Breast epithelium (tissue), 4 donors: ENCODE data around the gene DOCK10. TPM values are rescaled to one million over a fixed set of nuclear protein-coding genes. Genes with fewer than 3 reads are reported as not detected.
"Not testable (repeated sequence)": the region's sequence is repeated elsewhere in the genome, so short reads cannot be mapped to it uniquely, and the experiment has no call there.

Source experiments
- DNase-seq, 2 donors: peaks; one replicate each; pipeline ENCODE4 v3.0.0-alpha.2; 2019; ENCODE audit warnings: low spot score in 2 of 2
- H3K27ac ChIP-seq, 2 donors: fragments of 200-600 bp; sonication (generic) in 1 of 2; one replicate each; pipeline ENCODE4 v1.5.1; 2016 to 2019; ENCODE audit warnings: mild to moderate bottlenecking in 1 of 2
- H3K27me3 ChIP-seq, 2 donors: fragments of 200-600 bp; sonication (generic) in 1 of 2; one replicate each; pipeline versions ENCODE4 v1.5.1 to v1.6.0; 2017 to 2019; ENCODE audit warnings: control low read depth in 1 of 2, mild to moderate bottlenecking in 1 of 2
- H3K36me3 ChIP-seq: fragments of 200-600 bp; one replicate; pipeline ENCODE4 v1.5.1; 2019
- H3K4me1 ChIP-seq, 2 donors: fragments of 200-600 bp; sonication (generic); one replicate each; pipeline ENCODE4 v1.5.1; 2016 to 2019; ENCODE audit warnings: control low read depth in 1 of 2
- H3K4me3 ChIP-seq, 3 donors: fragments of 200-600 bp; sonication (generic); 1 replicate in 2 of 3; 2 replicates in 1 of 3; pipeline ENCODE4 v1.5.1; 2016 to 2019; ENCODE audit warnings: mild to moderate bottlenecking in 3 of 3, moderate library complexity in 2 of 3
- H3K9me3 ChIP-seq, 2 donors: fragments of 200-600 bp; sonication (generic) in 1 of 2; one replicate each; pipeline ENCODE4 v1.5.1; 2016 to 2019; ENCODE audit warnings: control low read depth in 1 of 2
- POLR2A ChIP-seq: fragments of 450-650 bp; IDR thresholded peaks from one replicate; pipeline ENCODE4 v1.6.1; 2016; ENCODE audit warnings: antibody characterized with exemption, mild to moderate bottlenecking, moderate library complexity
- POLR2AphosphoS5 ChIP-seq, 3 donors: sonication (generic); formaldehyde crosslinking; IDR thresholded peaks; one replicate each; pipeline ENCODE4 v1.6.1; 2017; ENCODE audit warnings: antibody characterized with exemption in 3 of 3
- intact Hi-C: fragments of 100-400 bp; cut with DNase I; formaldehyde crosslinking; loops from one replicate; pipeline ENCODE4 v1.15.1; 2023; ENCODE audit warnings: low total_unique reads
- total RNA-seq, 3 donors: library from RNA; depleted of rRNA; stranded (reverse); fragments of >200 nt; gene quantifications; one replicate each; pipeline ENCODE4 v1.1.0, GENCODE V29; 2016
- TF ChIP-seq, protein P1 (sequence below), 3 donors: fragments of 450-650 bp; IDR thresholded peaks; one replicate each; pipeline ENCODE4 v1.5.1; 2016 to 2017; ENCODE audit warnings: antibody characterized with exemption in 3 of 3, mild to moderate bottlenecking in 3 of 3, moderate library complexity in 3 of 3

The DOCK10 gene
- total RNA-seq, 3 donors from 2014 or later: 13.8 to 23.9 (median 15.4) TPM

DNA sequence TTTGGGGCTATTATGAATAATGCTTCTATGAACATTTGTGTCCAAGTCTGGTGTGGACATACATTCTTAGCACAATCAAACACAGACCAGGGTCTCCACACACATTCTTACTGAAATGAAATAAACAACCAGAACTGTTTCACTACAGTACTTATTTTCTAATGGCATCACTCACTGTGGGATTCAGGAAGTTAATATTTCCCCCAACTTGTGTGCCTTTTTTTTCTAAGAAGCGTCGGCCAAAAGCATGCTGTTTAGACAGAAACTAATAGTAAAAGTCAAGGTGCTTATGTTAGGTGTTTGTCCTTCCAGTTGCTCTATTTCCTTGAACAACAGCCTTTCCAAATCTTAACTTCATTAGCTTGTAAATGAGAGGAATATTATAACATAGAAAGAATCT, 117.6 kb downstream of the DOCK10 start:
- intact Hi-C loops: loop anchor here (5.0 kb wide), 1 partner anchor 318 kb away; no protein-coding TSS in a partner anchor
- TF ChIP-seq, protein P1, sequence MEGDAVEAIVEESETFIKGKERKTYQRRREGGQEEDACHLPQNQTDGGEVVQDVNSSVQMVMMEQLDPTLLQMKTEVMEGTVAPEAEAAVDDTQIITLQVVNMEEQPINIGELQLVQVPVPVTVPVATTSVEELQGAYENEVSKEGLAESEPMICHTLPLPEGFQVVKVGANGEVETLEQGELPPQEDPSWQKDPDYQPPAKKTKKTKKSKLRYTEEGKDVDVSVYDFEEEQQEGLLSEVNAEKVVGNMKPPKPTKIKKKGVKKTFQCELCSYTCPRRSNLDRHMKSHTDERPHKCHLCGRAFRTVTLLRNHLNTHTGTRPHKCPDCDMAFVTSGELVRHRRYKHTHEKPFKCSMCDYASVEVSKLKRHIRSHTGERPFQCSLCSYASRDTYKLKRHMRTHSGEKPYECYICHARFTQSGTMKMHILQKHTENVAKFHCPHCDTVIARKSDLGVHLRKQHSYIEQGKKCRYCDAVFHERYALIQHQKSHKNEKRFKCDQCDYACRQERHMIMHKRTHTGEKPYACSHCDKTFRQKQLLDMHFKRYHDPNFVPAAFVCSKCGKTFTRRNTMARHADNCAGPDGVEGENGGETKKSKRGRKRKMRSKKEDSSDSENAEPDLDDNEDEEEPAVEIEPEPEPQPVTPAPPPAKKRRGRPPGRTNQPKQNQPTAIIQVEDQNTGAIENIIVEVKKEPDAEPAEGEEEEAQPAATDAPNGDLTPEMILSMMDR (IDR thresholded peaks at IDR 0.05): no peak
- TF ChIP-seq POLR2A (no peak), POLR2AphosphoS5 (IDR thresholded peaks at IDR 0.05) (no peak)

DNA sequence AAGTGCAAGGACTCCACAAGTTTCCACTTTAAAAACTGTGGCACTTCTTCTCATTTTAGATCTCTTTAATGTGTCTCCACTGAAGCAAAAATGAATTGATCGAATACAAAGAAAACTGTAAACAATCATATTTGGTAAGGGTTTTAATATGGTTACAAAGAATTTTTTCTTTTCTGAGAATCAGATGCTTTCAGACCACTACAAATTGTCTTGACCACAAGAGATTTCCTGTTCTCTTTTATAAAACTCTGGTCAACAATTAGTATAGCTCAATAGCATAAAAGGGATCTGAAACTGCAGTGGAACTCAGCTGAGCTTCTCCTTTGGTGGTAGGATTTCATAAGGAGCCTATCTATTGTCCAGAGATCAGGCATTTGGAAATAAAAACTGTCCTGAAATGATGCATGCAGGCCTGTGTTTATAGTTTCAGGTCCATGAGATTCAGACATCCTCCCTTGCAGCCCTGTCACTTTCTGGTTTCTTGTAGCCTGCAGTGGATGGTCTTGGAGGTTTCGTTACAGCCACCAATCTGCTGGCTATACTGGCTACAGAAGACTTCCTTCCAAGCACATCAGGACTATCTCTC, 120.0 kb downstream of the DOCK10 start:
- DNase-seq: no peak
- Histone ChIP-seq H3K4me1 (no peaks in the 10 kb centered on the region), H3K4me3 (no peak overlapping the region), H3K36me3 (no peaks in the 10 kb centered on the region), H3K27me3 (no peaks in the 10 kb centered on the region), H3K9me3 (no peaks in the 10 kb centered on the region), H3K27ac (peak overlapping the region in 1 of 2 donors; percentile 23)
- TF ChIP-seq POLR2A: no peak
- TF ChIP-seq, protein P1 (IDR thresholded peaks at IDR 0.05): no peak
- no peak for TF ChIP-seq POLR2AphosphoS5 (IDR thresholded peaks at IDR 0.05)
- intact Hi-C loops: loop anchor here (2.0 to 5.0 kb wide), 2 partner anchors 71 to 320 kb away; no protein-coding TSS in a partner anchor

More for the DNA sequence above, 117.6 kb downstream of the DOCK10 start:
- Histone ChIP-seq H3K4me1 (no peaks in the 10 kb centered on the region), H3K9me3 (no peaks in the 10 kb centered on the region), H3K27me3 (no peaks in the 10 kb centered on the region), H3K27ac (no peak overlapping the region), H3K36me3 (no peaks in the 10 kb centered on the region), H3K4me3 (no peak overlapping the region)
- DNase-seq: no peak

DNA sequence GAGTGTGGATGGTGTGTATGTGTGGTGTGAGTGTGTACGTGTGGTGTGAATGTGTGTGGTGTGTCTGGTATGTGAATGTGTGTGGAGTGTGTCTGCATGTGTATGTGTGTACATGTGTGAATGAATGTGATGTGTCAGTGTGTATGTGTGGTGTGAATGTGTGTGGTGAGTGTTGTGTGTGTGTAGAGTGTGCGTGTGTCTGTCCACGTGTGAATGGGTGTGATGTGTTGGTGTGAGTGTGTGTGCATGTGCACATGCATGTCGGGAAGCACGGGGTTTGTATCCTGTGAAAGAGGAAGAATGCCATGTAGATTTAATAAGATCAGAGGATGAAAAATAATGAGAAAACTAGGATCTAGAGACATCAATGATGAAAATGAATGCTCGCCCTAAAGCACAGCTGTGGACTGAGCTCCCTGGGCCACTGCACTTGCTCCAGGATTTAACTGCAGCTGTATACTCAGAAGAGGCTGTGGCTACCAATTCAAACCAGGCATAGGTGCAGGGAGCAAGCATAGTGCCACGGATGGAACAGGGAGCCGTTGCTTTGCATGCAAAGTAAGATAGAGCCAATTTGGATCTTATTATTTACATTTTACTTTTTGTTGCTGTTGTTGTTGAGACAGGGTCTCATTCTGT, 122.7 kb downstream of the DOCK10 start:
- no peaks in the 10 kb centered on the region for H3K4me1 ChIP-seq
- intact Hi-C loops: loop anchor here (5.0 kb wide), 1 partner anchor 323 kb away; no protein-coding TSS in a partner anchor
- H3K36me3 ChIP-seq: no peaks in the 10 kb centered on the region
- H3K27me3 ChIP-seq: no peaks in the 10 kb centered on the region
- no peak overlapping the region for H3K27ac ChIP-seq
- no peaks in the 10 kb centered on the region for H3K9me3 ChIP-seq
- TF ChIP-seq POLR2A: no peak
- TF ChIP-seq POLR2AphosphoS5 (IDR thresholded peaks at IDR 0.05): no peak
- TF ChIP-seq, protein P1 (IDR thresholded peaks at IDR 0.05): no peak
- H3K4me3 ChIP-seq: no peak overlapping the region
- no peak for DNase-seq

DNA sequence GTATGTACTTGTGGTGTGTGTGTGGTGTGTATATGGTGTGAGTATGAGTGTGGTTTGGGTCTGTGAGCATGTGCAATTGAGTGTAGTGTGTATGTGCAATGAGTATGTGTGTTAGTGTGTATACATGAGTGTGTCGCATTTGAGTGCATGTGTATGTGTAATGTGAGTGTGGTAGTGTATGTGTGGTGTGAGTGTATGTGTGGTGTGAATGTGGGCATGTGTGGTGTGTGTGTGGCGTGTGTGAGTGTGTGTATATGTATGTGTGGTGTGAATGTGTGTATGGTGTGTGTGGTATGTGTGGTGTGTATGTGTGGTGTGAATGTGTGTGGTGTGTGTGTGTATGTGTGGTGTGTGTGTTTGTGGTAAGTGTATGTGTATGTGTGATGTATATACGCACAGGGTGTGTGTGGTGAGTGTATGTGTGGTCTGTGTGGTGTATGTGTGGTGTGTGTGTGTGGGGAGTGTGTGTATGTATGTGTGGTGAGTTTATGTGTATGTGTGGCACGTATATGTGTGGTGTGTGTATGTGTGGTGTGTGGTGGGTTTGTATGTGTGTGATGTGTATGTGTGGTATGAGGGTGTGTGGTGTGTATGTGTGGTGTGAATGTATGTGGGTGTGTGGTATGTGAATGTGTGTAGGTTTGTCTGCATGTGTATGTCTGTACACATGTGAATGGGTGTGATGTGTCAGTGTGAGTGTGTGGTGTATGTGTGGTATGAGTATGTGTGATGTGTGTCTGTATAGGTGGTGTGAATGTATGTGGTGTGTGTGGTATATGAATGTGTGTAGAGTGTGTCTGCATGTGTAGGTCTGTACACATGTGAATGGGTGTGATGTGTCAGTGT, 123.4 kb downstream of the DOCK10 start:
- intact Hi-C loops: no loop called here
- H3K4me3 ChIP-seq: no peak overlapping the region
- TF ChIP-seq POLR2AphosphoS5 (IDR thresholded peaks at IDR 0.05): no peak
- TF ChIP-seq POLR2A: no peak
- TF ChIP-seq, protein P1 (IDR thresholded peaks at IDR 0.05): no peak
- no peaks in the 10 kb centered on the region for H3K36me3 ChIP-seq
- H3K27me3 ChIP-seq: no peaks in the 10 kb centered on the region
- no peak for DNase-seq
- no peaks in the 10 kb centered on the region for H3K9me3 ChIP-seq
- H3K27ac ChIP-seq: no peak overlapping the region
- H3K4me1 ChIP-seq: no peaks in the 10 kb centered on the region

DNA sequence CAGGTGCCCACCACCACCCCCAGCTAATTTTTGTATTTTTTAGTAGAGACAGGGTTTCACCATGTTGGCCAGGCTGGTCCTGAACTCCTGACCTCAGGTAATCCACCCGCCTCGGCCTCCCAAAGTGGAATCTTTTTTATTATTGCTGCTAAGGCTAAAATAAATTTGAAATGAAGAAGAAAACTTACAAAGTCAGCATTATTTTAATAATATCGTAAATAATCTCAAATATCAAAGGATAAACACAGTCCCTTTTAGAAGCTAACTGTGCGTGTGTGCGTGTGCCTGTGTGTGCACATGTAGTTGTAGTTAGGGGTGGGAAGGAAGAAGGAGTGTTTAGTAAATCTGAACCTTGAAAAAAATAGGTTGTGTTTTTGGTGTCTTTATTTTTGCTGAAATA, 125.0 kb downstream of the DOCK10 start:
- H3K4me1 ChIP-seq, intact Hi-C loops, H3K27ac ChIP-seq, H3K4me3 ChIP-seq, H3K9me3 ChIP-seq, H3K36me3 ChIP-seq, H3K27me3 ChIP-seq, DNase-seq: not testable (repeated sequence)
